Activated CD8-positive, alpha-beta T cell treated with anti-CD3 and anti-CD28 coated beads for 36 hours (primary cell): Measurements from ENCODE around the gene TYRO3. TPM values are rescaled to one million over a fixed set of nuclear protein-coding genes. Genes with fewer than 3 reads are reported as not detected.

Experiments
- total RNA-seq, 2 experiments: library from RNA; stranded (reverse); gene quantifications; one replicate each; pipeline ENCODE4 v1.2.3, GENCODE V29; 2021

TYRO3 gene
- total RNA-seq, 2 experiments from 2014 or later, result 0.67 to 1.3 TPM

Other genes with a start within 250 kb of the TYRO3 start
- 10 to 100 TPM; 13.5 to 13.6 TPM for gene OIP5, start 226.6 kb upstream of the TYRO3 start, total RNA-seq
- gene NUSAP1, start 226.3 kb upstream of the TYRO3 start, total RNA-seq, result 100 to 1,000 TPM; 163 to 170 TPM
- 10 to 100 TPM; 17.7 to 19.2 TPM for gene NDUFAF1, start 156.7 kb upstream of the TYRO3 start, total RNA-seq
- gene RTF1, start 142.1 kb upstream of the TYRO3 start, total RNA-seq, result 10 to 100 TPM; 26.8 to 30.0 TPM
- gene ITPKA, start 65.3 kb upstream of the TYRO3 start, total RNA-seq, result 1 to 10 TPM; 4.7 to 6.1 TPM
- gene LTK, start 45.4 kb upstream of the TYRO3 start, total RNA-seq, result under 1 TPM; 0.81 to 0.83 TPM
- gene RPAP1, start 15.0 kb upstream of the TYRO3 start, total RNA-seq, result 10 to 100 TPM; 54.7 to 54.8 TPM
- 10 to 100 TPM; 30.7 to 32.6 TPM for gene MGA, start 101.2 kb downstream of the TYRO3 start, total RNA-seq
- gene MAPKBP1, start 215.3 kb downstream of the TYRO3 start, total RNA-seq, result 10 to 100 TPM; 16.6 to 17.2 TPM